ENCODE results near the gene PPP1R9A.
"Not testable (repeated sequence)": the region's sequence is repeated elsewhere in the genome, so short reads cannot be mapped to it uniquely, and the experiment has no call there.

PPP1R9A gene

DNA sequence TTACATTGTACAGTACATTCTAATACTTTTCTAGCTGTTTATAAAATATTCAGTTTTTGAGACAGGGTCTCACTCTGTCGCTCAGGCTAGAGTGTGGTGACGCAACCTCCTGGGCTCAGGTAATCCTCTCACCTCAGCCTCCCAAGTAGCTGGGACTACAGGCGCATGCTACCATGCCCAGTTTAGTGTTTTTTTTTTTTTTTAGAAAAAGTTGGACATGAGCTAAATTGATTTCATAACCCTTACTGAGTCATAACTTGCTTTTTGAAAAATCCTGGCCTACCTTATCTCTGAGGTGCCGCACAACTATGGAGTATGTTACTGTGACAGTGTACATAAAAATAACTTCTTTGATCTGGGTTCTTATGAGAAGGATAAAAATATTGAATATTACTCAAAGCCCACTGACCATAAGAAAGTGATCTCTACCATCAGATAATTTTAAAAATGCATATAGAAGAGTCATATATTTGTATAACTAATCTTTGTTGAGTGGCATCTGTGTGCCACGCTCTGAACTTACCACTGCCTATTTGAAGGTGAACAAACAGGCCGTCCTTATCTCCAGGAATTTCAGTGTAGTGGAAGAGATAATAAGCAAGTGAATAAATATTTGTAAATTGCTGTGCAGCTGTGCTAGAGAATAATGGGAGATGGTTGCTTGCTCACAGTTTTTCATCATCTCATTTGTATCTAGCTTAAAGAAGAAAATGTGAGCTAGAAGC, 73.2 kb downstream of the PPP1R9A start:
- no peak for DNase-seq

DNA sequence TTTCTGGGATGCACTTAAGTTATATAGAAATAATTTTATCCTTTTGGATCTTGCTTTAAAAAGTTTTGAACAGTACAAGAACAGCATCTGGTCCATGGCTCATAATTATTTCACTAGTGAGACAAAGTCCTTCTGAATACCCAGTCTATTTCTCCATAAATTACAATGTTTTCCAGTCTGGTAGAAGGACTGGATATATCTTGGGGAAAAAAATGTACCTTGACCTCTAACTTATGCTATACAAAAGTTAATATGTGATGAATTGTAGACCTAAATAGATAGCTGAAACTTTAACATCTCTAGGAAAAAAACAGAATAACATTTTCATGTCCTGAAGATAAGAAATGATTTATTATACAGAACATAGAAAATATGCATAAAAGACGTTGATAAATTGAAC, 88.5 kb downstream of the PPP1R9A start:
- no peak for DNase-seq

DNA sequence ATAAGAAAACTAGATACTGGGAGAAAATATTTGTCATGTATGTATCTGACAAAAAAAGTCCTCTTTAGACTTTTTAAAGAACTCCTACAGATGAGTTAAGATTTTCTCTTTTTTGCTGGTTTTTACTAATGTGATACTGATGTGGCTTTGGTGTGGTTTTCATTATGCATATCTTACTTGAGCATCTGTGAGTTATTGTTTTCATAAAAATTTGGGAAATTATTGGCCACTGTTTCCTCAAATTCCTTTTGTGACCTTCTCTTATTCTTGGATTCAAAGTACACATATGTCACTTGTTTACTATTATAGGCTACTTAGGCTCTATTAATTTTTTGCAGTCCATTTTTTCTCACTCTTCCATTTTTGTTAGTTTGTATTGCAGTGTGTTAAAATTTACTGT, 89.0 kb downstream of the PPP1R9A start:
- no peak for DNase-seq

DNA sequence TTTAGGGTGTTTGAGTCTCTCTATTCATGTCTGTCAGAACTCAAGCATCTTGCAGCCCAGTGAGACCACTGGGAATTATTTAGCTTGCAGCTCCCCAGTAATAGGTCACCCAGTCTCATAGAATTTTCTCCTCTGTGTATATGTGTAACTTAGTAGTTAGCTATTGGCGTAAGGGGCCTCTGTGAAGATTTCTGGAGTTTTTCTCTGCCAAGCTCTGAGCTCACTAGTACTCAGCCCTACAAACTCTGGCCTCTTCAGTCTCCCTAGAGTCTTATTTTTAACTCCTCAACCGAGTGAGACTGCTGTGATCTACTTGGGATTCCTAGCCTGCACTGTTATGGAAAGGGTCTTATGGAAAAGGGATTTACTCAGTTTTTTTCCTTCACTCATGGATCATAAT, 90.2 kb downstream of the PPP1R9A start:
- DNase-seq, result no peak

DNA sequence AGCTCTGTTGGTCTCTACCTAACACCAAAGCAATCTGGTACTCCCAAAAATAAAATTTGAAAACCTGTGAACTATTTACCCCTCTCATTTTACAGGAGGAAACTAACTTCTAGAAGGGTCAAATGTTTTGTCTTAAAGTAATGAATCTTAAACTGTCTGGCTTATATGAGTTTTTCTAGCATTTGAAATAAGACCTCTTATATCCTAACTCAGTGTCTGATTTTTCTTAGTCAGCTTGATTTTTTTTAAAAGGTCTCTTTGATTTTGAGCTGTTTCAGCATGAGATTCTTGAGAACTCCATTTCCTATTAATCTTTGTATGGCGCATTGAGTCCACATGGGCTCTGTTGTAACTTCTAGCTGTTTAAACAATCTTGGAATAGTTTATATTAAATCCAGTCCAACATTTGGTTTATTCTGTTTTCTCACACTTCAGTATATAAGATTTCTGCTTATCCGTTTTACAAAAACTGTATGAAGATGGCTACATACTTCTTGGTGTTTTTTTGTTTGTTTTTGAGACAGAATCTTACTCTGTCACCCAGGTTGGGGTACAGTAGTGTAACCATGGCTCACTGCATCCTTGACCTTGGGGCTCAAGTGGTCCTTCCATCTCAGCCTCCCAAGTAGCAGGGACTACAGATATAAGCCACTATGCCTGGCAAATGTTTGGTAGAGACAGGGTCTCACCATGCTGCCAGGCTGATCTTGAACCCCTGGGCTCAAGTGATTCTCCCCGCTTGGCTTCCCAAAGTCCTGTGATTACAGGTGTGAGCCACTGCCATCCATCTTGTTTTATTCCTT, 91.1 kb downstream of the PPP1R9A start:
- no peak for DNase-seq

DNA sequence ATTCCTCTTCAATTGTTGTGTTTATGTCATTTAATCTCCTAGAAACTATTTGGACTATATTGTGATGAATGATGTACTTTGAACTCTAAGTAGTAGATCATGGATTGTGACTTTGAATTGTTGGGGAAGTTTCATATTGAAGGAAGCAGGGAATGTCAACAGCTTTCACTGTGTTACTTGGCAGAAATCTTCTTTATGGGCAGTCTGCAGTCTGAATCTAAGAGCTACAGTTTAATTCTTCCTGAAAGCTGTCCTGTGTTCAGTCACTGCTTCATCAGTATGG, 91.6 kb downstream of the PPP1R9A start:
- DNase-seq, result no peak

DNA sequence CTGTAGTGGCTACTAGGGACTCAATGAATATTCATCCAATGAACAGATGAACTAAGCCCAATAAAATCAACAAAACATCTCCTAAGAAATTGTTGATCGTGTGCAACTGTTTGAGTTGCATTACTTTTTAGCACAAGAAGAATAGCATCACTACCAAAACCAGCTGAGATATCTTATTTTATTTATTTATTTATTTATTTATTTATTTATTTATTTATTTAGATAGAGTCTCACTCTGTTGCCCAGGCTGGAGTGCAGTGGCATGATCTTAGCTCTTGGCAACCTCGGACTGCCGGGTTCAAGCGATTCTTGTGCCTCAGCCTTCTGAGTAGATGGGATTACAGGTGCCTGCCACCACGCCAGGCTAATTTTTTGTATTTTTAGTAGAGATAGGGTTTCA, 92.2 kb downstream of the PPP1R9A start:
- DNase-seq, result not testable (repeated sequence)

DNA sequence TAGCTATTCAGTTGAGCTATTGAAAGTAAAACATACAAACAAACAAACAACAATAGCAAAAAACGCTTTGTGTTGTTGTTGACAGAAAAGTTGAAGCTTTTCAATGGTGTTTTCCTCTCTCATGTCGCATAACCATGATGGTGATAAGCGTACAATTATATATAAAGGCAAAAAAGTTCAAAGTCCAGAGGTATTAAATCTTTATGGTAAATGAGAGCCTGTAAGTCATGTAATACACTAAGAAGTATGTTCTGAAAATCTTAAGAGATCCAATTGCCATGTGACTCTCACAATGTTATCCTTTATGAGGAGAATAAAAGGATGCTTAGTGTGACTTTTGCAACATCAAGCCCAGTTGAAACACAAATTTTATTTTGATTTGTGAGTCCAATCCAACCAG, 93.9 kb downstream of the PPP1R9A start:
- no peak for DNase-seq

DNA sequence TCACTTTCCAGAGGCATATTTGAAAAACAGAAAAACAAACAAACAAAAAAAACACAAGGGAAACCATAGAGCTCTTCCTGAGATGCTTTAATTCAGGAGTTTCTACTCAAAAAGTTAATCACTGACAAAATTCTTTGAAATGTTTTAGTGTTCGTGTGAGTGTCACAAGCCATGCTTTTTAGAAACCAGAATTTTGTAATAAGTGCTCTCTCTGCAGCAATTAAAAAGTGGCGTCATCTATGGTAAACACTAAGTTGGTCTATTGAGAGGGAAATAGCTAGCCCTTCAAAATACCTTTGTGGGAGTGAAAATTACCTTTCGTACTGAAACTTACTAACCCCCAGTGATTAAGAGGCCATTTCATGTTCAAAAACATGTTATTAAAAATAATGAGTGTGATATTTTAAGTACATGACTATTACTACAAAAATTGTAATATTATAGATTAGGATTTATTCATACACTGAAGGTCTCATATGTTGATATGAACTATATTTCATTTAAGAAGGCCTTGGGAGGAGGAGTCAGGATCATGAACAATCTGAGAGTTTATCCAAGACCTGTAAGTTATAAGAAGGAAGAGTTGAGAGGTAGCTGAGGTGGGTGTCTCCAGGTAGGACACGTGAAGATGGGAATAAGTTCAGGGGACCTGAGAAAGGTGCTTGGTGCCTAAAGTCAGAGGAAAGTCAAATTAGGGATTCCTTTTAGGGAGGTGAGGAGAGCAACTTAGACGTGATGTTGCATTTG, 94.6 kb downstream of the PPP1R9A start:
- no peak for DNase-seq

DNA sequence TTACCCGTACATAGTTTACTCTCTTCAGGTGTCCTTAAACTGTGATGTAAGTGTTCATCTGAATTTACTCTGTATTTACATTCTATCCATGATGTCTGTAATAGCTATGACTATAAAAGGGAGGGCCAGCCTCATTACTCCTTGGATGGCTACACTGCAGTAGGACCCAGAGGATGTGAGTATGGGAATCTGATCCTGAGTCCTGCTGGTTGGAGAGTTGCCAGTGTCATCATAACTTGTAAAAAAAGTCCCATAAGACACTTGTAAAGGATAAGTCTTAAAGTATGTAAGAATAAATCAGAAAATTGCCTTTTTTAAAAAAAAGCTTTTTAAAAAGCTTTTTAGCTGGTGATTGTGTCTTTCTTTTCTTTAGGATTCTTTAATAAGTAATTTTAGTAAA, 95.4 kb downstream of the PPP1R9A start:
- no peak for DNase-seq

DNA sequence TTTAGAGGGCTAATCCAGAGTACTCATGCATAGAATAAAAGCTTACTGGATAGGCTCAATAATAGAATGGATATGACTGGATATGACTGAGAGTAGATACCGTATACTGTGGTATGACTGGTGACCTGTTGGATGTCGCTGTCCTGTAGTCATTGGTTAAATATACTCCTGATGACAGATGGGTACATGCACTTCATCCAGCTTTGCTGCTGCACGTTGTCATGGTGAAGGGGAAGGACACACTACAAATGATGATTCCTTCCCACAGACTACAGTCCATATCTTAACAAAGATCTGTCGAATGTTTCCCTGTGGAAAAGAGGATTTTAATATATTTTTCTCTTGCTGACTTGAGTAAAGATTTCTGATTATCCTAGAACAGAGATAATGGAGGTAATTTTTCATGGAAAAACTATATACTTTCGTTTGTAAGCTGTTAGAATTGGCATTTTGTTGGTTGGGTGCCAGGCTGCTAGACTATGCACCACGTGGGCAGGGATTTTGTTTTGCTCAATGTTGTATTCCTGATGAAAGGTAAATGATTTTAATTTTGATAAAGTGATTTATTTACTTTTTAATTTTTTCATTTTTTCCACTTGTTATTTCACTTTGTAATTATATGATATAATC, 97.3 kb downstream of the PPP1R9A start:
- DNase-seq, result no peak

DNA sequence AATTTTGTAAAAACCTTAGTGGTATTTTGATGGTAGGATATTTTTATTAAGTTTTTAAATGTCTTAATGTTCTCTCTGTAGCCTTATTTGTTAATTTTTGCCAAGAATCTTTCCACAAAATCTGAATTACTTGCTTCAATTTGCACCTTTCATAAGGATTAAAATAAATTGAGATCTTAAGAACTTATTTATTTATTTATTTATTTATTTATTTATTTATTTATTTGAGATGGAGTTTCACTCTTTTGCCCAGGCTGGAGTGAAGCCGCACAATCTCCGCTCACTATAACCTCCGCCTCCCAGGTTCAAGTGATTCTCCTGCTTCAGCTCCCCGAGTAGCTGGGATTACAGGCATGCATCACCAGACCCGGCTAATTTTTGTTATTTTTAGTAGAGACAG, 98.6 kb downstream of the PPP1R9A start:
- DNase-seq, result no peak

DNA sequence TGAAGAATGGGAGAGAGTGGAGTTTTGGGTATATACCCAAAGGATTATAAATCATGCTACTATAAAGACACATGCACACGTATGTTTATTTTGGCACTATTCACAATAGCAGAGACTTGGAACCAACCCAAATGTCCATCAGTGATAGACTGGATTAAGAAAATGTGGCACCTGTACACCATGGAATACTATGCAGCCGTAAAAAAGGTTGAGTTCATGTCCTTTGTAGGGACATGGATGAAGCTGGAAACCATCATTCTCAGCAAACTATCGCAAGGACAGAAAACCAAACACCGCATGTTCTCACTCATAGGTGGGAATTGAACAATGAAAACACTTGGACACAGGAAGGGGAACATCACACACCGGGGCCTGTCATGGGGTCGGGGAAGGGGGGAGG, 101.4 kb downstream of the PPP1R9A start:
- DNase-seq, result not testable (repeated sequence)

DNA sequence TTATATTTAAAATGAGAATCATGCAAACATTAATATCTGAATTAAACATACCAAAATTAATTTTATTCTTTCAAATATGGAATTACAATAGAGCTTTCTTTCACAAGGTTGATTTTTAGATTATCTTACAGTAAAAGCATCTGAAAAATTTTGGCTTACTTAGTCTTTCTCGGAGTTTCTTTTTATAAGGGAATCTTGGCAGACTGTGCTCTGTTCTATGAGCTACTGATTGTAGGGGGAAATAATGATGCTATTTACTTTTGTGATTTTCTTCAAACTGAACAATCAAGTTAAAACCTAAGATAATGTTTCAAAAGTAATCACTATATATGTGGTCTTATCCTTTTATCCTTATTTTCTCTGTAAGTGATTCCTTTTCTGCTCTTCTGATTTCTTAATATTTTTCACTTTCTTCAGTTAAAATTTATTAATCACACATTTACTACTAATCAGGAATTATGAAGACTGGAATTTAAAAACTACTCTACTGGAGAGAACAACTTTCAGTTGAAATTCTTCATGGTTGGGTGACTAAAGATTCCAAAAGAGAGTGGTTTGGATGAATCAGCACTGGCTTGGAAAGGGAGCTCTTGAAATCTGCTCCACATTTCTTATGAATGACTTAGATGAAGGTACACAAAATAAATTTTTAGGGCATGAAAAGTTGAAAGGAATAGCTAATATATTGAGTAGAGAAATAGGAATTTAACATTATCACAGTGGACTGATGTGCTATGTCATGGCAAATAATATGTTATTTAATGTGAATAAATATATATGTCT, 103.9 kb downstream of the PPP1R9A start:
- no peak for DNase-seq

DNA sequence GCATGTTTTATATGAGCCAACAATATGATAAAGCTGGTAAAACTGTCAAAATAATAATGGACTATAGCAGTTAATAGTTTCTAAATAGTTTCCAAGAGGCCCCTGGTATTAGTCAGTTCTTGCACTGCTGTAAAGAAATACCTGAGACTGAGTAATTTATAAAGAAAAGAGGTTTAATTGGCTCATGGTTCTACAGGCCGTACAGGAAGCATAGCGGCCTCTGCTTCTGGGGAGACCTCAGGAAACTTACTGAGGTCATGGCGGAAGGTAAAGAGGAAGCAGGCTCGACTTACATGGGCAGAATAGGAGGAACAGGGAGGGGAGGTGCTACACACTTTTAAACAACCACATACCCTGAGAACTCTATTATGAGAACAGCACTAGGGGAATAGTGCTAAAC, 104.6 kb downstream of the PPP1R9A start:
- no peak for DNase-seq

DNA sequence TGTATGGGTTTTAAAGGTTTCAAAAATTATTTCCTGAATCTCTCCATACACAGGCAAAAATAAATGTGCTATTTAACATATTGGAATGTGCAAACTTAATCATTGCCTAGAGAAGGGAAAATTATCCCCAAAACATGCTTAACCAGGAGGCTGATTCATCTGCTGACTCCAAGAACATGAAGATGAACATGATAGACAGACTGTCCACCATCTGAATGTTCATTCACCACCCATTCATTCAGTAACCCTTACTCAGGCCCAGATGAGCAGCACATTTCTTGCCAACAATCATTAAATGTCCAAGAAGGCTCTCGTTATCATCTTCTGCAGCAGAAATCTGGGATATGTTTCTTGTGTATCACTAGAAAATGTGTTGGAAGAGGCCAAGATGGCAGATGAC, 110.6 kb downstream of the PPP1R9A start:
- no peak for DNase-seq

DNA sequence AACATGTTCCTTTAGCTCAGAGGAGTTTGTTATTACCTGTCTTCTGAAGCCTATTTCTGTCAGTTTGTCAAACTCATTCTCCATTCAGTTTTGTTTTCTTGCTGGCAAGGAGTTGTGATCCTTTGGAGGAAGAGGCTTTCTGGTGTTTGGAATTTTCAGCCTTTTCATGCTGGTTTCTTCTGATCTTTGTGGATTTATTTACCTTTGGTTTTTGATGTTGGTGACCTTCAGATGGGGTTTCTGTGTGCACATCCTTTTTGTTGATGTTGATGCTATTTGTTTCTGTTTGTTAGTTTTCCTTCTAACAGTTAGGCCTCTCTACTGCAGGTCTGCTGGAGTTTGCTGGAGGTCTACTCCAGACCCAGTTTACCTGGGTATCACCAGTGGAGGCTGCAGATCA, 118.6 kb downstream of the PPP1R9A start:
- DNase-seq, result no peak

DNA sequence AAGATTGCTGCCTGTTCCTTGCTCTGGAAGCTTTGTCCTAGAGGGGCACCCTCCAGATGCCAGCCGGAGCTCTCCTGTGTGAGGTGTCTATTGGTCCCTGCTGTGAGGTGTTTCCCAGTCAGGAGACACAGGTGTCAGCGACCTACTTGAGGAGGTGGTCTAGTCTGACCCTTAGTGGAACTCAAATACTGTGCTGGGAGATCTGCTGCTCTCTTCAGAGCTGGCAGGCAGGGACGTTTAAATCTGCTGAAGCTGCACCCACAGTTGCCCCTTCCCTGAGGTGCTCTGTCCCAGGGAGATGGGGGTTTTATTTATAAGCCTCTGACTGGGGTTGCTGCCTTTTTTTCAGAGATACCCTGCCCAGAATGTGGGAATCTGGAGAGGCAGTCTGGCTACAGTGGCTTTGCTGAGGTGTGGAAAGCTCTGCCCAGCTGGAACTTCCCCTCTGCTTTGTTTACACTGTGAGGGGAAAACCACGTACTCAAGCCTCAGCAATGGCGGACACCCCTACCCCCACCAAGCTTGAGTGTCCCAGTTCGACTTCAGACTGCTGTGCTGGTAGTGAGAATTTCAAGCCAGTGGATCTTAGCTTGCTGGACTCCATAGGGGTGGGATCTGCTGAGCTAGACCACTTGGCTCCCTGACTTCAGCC, 119.2 kb downstream of the PPP1R9A start:
- DNase-seq, result no peak

DNA sequence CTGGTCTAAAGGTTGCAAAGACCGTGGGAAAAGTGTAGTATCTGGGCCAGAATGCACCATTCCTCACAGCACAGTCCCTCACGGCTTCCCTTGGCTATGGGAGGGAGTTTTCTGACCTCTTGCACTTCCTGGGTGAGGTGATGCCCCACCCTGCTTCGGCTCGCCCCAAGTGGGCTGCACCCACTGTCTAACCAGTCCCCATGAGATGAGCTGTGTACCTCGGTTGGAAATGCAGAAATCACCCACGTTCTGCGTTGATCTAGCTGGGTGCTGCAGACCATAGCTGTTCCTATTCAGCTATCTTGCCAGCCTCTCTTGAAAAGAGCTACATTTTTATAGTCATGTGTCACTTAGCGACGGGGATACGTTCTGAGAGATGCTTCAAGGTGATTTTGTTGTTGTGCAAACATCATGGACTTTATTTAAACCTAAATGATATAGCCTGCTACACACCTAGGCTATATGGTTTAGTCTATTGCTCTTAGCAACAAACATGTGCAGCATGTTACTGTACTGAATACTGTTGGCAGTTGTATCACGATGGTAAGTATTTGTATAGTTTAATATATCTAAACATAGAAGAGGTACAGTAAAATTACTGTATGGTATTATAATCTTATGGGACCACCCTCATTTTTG, 120.0 kb downstream of the PPP1R9A start:
- DNase-seq, result no peak

DNA sequence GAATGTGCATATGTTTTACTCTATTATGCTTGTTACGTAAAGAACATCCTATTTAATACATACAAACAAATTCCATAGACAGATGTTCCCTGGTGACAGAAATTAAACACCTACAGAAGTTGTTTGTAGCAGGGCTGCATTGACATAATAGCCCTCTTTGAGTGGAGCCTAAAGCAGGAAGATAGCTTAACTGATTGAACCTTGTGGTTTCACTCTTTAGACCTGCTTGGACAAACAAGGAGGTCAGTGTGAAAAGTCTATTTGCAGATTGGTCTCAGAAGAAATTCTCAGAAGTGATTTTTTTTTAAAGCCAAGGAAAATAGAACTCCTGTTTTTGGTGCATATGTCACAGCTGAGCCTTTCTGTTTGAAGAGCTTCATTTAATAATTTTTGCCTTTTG, 121.3 kb downstream of the PPP1R9A start:
- no peak for DNase-seq

DNA sequence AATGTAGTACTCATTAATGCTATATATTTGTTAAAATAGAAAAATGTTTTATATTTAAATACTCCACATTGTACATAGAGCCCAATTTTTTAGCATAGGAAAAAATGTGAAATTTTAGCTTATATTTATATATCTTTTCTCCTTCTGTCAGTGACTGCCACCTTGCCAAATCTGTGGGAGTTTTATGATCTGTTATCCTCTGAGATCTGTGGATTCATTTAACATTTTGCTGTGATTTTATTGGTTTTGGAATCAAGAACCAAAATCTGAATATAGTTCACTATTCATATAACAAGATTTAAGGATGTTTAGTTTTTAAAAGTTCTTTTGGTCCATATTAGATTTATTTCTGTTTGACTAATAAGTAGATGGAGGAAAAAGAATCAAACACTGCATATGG, 127.9 kb downstream of the PPP1R9A start:
- no peak for DNase-seq

DNA sequence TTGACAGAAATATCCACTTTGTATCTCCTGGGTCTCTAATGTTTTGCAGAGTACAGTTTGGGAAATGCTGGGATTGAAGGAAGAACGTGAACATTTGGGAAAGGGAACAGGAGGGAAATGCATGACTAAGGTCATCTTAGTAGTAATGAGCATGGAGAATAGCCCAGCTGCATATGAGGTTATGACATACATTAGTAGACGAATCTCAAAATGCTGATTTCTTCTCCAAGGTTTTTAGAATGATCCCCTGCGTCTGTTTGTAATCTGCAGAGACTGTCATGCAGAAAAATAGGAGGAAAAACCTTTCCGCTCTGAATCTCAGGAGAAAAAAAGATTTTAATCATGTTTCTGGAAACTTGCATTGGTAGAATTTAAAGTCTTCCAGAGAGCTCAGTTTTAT, 133.6 kb downstream of the PPP1R9A start:
- DNase-seq, result no peak

Data from activated CD4-positive, alpha-beta T cell treated with anti-CD3 and anti-CD28 coated beads, Interleukin-2, amount 50 U/mL, for 16 hours (primary cell).